ENCODE measurements around the gene TIAM2. TPM values are rescaled to one million over a fixed set of nuclear protein-coding genes. Genes with fewer than 3 reads are reported as not detected.

TIAM2 gene
- total RNA-seq, 1 experiment from 2014 or later = 3.8 TPM

DNA sequence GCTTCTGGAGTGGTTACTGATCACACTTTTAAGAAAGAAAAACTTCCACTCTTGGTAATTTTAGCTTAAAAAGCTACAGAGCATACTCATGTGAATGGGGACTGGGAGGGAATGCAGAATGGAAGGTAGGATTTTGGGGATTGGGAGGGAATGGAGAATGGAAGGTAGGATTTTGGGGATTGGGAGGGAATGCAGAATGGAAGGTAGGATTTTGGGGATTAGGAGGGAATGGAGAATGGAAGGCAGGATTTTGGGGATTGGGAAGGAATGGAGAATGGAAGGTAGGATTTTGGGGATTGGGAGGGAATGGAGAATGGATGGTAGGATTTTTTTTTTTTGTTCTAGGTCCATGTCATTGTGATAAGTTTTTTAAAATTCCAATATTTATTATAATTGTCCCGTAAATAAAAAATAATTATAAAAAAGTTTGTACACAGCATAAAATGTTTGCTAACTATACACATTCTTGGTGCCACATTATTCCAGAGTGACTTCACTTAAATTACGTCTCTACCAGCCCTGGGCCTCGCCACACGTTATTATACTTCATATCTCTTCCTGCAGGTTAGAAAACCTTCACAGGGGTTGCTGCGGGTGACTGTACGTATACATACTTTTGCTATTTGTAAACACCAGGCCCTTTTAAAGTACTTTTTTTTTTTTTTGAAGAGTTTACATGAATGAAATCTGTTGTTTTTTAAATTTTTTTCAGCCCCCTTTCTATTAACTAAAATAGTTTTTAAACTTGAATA, 127.3 kb downstream of the TIAM2 start:
- H3K4me3 Mint-ChIP-seq (ENCODE audit: unreplicated experiment) = no peak overlapping the region
- intact Hi-C loops (cut with micrococcal nuclease; ENCODE audit: unreplicated experiment) = no loop called here
- peaks cover 10% of the 10 kb centered on the region for H3K4me1 ChIP-seq
- no peak overlapping the region for H3K4me3 ChIP-seq (ENCODE audit: low read depth, low read length)
- no peaks in the 10 kb centered on the region for H3K9me3 Mint-ChIP-seq (ENCODE audit: unreplicated experiment)
- no peaks in the 10 kb centered on the region for H3K27me3 ChIP-seq (replicated peaks; ENCODE audit: control insufficient read depth, insufficient read depth, low read length)
- ChIA-PET POLR2A (no interaction called here), CTCF (no interaction called here)
- no peaks in the 10 kb centered on the region for H3K36me3 ChIP-seq (ENCODE audit: control insufficient read depth, insufficient read depth, low read length)
- TF ChIP-seq, protein P1, sequence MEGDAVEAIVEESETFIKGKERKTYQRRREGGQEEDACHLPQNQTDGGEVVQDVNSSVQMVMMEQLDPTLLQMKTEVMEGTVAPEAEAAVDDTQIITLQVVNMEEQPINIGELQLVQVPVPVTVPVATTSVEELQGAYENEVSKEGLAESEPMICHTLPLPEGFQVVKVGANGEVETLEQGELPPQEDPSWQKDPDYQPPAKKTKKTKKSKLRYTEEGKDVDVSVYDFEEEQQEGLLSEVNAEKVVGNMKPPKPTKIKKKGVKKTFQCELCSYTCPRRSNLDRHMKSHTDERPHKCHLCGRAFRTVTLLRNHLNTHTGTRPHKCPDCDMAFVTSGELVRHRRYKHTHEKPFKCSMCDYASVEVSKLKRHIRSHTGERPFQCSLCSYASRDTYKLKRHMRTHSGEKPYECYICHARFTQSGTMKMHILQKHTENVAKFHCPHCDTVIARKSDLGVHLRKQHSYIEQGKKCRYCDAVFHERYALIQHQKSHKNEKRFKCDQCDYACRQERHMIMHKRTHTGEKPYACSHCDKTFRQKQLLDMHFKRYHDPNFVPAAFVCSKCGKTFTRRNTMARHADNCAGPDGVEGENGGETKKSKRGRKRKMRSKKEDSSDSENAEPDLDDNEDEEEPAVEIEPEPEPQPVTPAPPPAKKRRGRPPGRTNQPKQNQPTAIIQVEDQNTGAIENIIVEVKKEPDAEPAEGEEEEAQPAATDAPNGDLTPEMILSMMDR (IDR thresholded peaks at IDR 0.05; ENCODE audit: insufficient read depth in 1 of 2, low read depth in 1 of 2, low read length in 1 of 2, severe bottlenecking in 1 of 2, unreplicated experiment in 1 of 2) = no peak
- H3K27ac Mint-ChIP-seq (ENCODE audit: unreplicated experiment) = no peak overlapping the region
- no TSS peak for BruUV-seq (replicated peaks)
- H3K4me1 Mint-ChIP-seq (ENCODE audit: low read depth, unreplicated experiment) = peaks cover 25% of the 10 kb centered on the region
- H3K9me3 ChIP-seq = no peaks in the 10 kb centered on the region
- no peak for DNase-seq
- H3K27me3 Mint-ChIP-seq (ENCODE audit: insufficient read depth, unreplicated experiment) = no peaks in the 10 kb centered on the region
- H3K36me3 Mint-ChIP-seq (ENCODE audit: insufficient read depth, unreplicated experiment) = no peaks in the 10 kb centered on the region

DNA sequence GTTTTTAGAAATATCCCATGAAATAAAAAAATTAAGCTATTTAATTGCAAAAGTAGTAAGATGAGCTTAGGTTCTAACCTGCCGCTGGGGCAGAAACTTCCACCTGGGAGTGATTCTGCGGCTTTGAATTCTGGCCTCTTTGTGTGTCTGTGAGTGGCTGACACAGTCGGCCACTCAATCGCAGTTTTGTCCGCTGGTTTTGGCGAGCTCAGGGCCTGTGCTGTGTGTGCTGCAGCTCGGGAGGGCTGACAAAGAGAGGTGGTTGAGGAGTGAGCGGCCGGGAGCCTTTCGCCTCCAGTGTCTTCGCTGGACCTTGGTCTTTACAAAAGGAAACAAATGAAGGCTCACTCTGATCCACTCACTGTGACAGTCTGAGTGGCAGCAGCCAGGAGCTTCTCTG, 128.4 kb downstream of the TIAM2 start:
- Mint-ChIP-seq H3K9me3 (ENCODE audit: unreplicated experiment) (no peaks in the 10 kb centered on the region), H3K27me3 (ENCODE audit: insufficient read depth, unreplicated experiment) (no peaks in the 10 kb centered on the region), H3K36me3 (ENCODE audit: insufficient read depth, unreplicated experiment) (no peaks in the 10 kb centered on the region), H3K4me3 (ENCODE audit: unreplicated experiment) (no peak overlapping the region), H3K4me1 (ENCODE audit: low read depth, unreplicated experiment) (peaks cover 25% of the 10 kb centered on the region), H3K27ac (ENCODE audit: unreplicated experiment) (no peak overlapping the region)
- no peaks in the 10 kb centered on the region for H3K27me3 ChIP-seq (replicated peaks; ENCODE audit: control insufficient read depth, insufficient read depth, low read length)
- no peak for DNase-seq
- BruUV-seq (replicated peaks) = no TSS peak
- ChIA-PET POLR2A (no interaction called here), CTCF (no interaction called here)
- TF ChIP-seq, protein P1 (IDR thresholded peaks at IDR 0.05; ENCODE audit: insufficient read depth in 1 of 2, low read depth in 1 of 2, low read length in 1 of 2, severe bottlenecking in 1 of 2, unreplicated experiment in 1 of 2) = no peak
- H3K4me1 ChIP-seq = peaks cover 10% of the 10 kb centered on the region
- no peak overlapping the region for H3K4me3 ChIP-seq (ENCODE audit: low read depth, low read length)
- H3K9me3 ChIP-seq = no peaks in the 10 kb centered on the region
- no peaks in the 10 kb centered on the region for H3K36me3 ChIP-seq (ENCODE audit: control insufficient read depth, insufficient read depth, low read length)
- intact Hi-C loops (cut with micrococcal nuclease; ENCODE audit: unreplicated experiment) = no loop called here

DNA sequence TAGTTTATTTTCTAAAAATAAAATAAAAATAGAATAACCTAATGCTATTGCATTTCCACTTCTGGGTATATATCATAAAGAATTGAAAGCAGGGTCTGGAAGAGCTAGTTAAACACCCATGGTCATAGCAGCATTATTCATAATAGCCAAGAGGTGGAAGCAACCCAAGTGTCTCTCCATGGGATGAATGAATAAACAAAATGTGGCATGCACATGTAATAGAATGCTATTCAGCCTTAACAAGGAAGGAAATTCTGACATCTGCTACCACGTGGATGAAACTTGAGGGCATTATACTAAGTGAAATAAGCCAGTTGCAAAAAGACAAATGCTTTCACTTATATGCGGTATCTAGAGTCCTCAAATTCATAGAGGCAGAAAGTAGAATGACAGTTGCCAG, 130.8 kb downstream of the TIAM2 start:
- Histone ChIP-seq H3K4me3 (ENCODE audit: low read depth, low read length) (no peak overlapping the region), H3K4me1 (no peaks in the 10 kb centered on the region), H3K27me3 (replicated peaks; ENCODE audit: control insufficient read depth, insufficient read depth, low read length) (no peaks in the 10 kb centered on the region), H3K9me3 (no peaks in the 10 kb centered on the region), H3K36me3 (ENCODE audit: control insufficient read depth, insufficient read depth, low read length) (no peaks in the 10 kb centered on the region)
- Mint-ChIP-seq H3K9me3 (ENCODE audit: unreplicated experiment) (no peaks in the 10 kb centered on the region), H3K27ac (ENCODE audit: unreplicated experiment) (no peak overlapping the region), H3K36me3 (ENCODE audit: insufficient read depth, unreplicated experiment) (no peaks in the 10 kb centered on the region), H3K4me1 (ENCODE audit: low read depth, unreplicated experiment) (peaks cover 13% of the 10 kb centered on the region), H3K4me3 (ENCODE audit: unreplicated experiment) (no peak overlapping the region), H3K27me3 (ENCODE audit: insufficient read depth, unreplicated experiment) (no peaks in the 10 kb centered on the region)
- TF ChIP-seq, protein P1 (IDR thresholded peaks at IDR 0.05; ENCODE audit: insufficient read depth in 1 of 2, low read depth in 1 of 2, low read length in 1 of 2, severe bottlenecking in 1 of 2, unreplicated experiment in 1 of 2) = no peak
- BruUV-seq (replicated peaks) = no TSS peak
- ChIA-PET POLR2A (no interaction called here), CTCF (no interaction called here)
- no peak for DNase-seq
- intact Hi-C loops (cut with micrococcal nuclease; ENCODE audit: unreplicated experiment) = no loop called here

All from Caco-2 (cell line).